CD4-positive, alpha-beta T cell treated with Interleukin-10 for 1 hour (primary cell): Measurements from ENCODE around the gene HELZ2.
A peak's percentile ranks its signal among the peaks of the same experiment; 100 is the strongest.
"Not testable (repeated sequence)": the region's sequence is repeated elsewhere in the genome, so short reads cannot be mapped to it uniquely, and the experiment has no call there.

Source experiments
- DNase-seq: peaks from one replicate; pipeline ENCODE4 v3.0.0-alpha.2; 2020

HELZ2 gene, protein sequence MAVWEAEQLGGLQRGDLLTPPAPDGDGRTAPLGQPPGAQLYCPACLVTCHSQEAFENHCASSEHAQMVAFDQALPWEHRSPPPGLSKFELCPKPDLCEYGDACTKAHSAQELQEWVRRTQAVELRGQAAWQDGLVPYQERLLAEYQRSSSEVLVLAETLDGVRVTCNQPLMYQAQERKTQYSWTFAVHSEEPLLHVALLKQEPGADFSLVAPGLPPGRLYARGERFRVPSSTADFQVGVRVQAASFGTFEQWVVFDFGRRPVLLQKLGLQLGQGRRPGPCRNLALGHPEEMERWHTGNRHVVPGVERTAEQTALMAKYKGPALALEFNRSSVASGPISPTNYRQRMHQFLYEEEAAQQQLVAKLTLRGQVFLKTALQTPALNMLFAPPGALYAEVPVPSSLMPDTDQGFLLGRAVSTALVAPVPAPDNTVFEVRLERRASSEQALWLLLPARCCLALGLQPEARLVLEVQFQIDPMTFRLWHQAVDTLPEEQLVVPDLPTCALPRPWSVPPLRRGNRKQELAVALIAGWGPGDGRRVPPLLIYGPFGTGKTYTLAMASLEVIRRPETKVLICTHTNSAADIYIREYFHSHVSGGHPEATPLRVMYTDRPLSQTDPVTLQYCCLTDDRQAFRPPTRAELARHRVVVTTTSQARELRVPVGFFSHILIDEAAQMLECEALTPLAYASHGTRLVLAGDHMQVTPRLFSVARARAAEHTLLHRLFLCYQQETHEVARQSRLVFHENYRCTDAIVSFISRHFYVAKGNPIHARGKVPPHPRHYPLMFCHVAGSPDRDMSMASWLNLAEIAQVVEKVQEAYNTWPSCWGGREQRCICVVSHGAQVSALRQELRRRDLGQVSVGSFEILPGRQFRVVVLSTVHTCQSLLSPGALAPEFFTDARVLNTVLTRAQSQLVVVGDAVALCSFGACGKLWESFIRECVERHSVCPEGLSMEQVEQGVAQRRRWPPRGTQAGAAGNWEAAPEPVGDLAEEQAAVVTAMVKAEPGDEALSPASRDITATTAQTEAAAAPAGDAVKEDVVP (N-terminal part only)

DNA sequence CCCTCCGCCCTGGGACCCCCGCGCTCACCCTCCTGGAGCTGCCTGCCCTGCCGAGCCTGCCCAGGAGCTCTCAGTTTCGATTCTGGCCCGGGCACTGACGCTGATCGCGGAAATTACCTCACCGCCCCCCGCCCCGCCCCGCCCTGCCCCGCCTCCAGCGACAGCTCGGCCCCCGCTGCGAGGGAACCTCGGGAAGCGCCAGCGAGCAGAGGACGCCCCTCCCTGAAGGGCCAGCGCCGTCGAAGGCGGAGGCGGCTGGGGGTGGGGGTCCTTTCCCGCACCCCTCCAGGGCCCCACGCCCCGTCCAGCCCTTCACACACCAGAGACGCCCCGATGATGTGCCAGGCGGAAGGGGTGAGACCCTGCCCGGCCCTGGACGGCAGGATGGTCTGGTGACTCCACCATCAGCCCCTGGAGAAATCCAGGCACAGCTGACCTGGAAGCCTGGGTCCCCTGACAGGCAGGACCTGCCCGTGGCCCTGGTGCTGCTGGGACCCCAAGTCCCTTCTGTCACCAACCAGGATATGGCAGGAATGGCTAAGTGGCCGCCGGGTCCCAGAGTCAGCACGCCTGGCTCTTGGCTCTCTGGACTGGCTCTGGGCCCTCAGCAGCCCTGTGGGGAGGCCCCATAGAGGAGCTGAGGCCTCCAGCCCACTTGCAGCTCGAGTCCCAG, at the start of gene HELZ2:
Gene HELZ2 (minus strand): TSS at position 84 of the 673 bp plus-strand sequence. CDS start 1,854 bp downstream, outside the sequence.
- DNase-seq: peak; percentile 85

DNA sequence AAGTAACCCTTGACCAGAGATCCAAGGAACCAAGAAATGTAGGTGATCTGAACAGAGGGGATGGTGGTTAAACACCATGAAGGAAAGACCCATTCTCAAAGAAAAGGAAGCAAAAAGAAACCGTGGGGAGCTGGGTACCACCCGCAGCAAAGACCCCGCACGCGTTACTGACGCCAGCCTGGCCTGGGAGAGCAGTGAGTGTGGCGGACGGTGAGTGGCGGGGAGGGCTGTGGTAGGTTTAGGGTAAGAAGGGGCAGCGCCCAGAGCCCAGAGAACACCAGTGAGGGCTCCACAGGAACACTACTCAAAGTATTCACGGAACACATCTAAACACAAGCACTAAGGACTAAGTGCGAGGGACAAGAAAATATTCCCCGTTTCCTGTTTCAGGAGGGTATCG, 48.7 kb upstream of the HELZ2 start:
- DNase-seq: no peak

DNA sequence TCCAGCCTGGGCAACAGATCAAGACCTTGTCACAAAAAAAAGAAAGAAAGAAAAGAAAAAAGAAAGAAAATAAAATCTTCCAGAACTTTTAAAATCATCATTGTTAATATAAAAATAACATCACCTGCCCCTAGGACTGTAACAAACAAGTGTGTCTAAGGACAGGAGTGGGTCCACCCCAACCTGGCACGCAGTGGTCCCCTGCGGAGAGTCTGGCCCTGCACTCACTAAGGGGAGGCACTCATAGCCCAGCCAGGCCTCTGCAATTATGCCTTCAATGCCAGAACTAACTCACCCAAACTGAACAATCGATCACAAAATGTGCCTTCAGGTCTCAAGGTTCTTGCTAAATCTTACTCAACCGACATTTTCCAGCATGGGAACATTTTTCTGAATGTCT, 48.1 kb upstream of the HELZ2 start:
- DNase-seq: no peak

DNA sequence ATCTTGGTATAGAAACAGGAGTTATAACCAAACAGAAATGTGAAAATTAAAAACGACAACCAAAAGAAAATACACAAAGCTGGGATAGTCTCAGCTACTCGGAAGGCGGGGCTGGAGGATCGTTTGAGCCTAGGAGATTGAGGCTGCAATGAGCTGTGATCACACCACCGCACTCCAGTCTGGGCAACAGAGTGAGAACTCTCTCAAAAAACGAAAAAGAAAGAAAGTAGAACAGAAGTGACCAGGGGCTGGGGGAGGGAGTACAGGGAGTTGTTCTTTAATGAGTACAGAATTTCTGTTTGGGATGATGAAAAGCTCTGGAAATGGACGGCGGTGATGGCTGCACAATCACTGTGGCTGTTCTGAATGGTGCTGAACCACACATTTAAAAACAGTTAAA, 47.0 kb upstream of the HELZ2 start:
- no peak for DNase-seq

DNA sequence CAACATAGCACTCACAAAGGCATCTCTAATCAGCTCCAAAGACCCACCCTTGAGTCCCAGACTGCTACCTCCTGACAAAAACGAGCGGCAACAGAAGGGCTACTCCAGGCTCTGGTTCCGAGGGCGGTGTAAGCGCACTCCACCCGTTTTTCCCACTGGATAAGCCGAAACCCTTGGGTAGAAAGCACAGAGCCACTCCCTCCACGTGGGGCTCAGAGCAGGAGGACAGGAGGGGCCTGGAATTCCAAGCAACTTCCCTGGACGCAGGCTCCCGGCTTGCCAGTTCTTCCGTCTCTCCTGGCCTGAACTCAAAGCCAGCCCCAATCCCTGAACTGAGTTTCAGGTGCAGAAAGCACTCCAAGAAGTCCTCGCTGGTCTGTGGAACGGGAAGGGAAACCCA, 45.5 kb upstream of the HELZ2 start:
- DNase-seq: no peak

DNA sequence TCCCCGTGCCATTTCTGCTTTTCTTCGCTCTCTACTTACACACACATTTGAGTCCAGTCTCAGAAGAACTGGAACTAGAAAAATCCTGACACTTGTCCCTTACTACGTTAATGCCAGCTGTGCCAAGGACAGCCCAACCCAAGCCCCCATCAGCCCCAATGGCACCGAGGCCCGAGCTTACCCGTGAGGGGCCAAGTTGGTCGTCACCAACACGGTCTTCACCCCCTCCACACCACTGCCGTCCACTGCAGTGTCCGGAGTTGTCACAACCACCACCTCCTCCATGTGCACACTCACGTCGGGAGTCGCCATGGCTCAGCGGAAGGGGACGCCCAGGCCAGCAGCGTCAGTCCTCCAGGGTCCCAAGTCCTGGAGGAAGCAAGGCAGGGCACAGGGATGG, 45.0 kb upstream of the HELZ2 start:
- DNase-seq: no peak

DNA sequence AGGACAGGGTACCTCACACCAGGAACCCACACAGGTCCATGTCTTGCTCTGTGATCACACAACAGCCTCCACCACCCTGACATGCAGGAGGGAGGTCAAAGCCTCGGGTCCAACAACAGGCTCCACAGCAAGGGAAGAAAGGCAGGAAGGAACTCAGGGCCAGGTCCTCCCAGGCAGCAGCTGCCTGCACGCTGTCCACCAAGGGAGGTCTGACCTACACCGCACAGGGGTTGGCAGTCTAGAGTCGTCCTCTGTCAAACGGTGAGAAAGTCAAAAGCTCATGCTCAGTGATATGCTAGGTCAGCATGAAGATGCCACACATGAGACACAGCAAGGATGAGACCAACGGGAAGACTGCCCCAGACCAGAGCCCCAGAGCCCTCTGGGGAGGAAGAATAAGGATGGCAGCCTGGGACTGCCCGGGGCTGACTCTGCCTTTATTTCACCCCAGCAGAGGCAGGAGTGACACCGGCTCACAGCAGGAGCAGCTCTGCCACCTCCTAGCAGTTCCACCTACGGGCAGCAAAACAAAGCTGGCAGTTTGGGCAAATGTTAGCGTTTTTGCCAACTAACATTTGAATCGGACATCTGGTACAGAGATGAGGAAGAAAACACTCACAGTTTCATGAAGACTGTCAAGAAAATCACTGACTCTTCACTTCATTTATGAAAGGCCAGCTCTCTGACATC, 44.4 kb upstream of the HELZ2 start:
- no peak for DNase-seq

DNA sequence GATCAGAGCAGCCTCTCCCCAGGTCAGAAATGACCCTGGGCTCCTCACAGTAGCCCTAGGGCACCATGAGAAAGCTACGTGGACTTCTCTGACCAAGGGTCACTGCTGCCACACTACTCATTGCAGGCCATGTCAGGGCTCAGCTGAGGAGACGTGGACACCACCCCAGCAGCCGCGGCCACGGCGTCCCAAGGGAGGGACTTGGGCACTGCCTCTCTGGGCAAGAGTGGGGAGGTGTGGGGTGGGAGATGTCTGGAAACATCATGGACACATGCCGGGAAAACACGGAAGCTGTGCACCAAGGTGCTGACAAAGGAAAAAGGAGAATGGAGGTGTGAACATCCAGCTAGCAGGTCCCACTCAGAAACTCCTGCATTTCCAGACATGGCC, 43.8 kb upstream of the HELZ2 start:
- DNase-seq: no peak

DNA sequence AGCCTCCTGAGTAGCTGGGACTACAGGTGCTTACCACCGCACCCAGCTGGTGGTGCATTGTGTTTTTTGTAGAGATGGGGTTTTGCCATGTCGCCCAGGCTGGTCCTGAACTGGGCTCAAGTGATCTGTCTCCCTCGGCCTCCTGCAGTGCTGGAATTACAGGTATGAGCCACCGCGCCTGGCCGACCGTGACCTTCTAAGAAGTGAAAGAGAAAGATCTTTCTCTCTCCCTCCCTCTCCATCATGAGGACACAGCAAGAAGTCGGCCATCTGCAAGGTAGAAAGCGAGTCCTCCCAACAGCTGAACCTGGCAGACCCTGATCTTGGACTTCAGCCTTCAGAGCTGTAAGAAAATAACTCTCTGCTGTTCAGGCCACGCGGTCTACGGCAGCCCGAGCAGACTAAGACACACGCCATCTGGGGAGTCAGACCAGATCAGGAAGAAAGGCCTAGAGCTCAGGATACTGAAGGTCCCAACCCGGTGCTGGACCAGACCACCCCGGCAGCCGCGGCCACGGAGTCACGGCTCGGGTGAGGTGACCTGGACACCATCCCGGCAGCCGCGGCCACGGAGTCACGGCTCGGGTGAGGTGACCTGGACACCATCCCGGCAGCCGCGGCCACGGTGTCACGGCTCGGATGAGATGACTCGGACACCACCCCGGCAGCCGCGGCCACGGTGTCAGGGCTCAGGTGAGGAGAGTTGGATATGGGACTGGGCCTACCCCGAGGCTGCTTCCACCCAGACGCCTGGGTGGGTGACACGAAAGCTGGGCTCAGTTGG, 43.2 kb upstream of the HELZ2 start:
- no peak for DNase-seq

DNA sequence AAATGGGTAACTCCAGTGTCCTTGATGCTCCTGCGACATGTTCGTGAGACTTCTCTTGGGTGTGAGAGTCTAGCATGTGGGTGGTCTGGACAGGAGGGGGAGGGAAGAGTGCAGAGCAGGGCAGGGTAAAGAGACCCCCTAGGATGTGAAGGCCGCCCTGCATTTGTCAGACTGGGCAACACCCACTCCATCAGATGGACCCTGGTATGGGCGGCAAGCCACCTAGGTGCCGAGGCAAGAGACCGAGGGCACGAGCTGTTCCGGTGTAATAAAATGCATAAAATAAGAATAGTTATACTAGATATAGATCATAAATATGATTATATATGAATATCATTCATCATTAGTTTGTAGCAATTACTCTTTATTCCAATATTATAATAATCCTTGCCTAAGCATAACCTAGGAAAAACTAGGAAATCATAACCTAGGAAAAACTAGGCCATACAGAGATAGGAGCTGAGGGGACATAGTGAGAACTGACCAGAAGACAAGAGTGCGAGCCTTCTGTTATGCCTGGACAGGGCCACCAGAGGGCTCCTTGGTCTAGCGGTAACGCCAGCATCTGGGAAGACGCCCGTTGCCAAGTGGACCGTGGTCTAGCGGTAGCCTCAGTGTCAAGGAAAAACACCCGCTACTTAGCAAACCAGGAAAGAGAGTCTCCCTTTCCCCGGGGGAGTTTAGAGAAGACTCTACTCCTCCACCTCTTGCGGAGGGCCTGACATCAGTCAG, 40.0 kb upstream of the HELZ2 start:
- not testable (repeated sequence) for DNase-seq

DNA sequence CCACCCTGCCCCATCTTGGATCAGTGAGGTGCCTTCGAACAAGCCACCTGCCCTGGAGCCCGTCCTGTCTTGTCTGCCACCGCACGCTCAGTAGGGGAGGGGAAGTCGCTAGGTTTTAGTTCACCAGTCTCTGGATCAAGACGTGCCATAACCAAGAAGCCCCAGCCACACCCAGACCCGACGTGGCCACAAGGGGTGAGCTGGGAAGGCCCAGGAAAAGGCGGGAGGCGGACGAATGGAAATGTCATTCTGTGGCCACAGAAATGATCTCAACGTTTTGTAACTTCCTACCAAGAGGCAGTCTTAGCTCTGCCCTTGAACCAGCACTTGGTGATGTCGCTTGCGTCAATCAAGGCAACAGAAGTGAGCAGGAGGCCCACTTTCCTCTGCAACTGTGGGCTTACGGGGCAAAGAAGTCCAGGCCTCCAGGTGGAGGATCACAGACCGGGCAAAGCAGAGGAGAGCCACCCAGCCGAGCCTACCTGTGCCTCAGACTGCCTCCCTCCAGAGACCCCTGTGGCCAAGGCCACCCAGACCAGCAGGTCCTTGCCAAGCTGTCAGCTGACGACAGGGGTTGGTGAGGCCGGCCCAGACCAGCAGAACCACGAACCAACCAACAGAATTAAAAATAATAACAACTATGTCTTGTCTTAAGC, 38.4 kb upstream of the HELZ2 start:
- no peak for DNase-seq

DNA sequence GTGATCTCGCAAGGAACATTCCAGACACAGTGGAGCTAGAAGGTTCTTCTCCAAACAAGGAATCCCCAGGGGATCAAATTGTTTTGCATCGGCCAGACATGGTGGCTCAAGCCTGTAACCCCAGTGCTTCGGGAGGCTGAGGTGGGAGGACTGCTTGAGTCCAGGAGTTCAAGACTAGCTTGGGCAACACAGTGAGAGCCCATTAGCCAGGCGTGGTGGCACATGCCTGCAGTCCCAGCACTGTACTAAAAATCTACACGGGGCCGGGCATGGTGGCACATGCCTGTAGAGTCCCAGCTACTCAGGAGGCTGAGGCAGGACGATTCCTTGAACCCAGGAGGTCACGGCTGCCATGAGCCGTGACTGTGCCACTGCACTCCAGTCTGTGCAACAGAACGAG, 37.6 kb upstream of the HELZ2 start:
- DNase-seq: no peak

DNA sequence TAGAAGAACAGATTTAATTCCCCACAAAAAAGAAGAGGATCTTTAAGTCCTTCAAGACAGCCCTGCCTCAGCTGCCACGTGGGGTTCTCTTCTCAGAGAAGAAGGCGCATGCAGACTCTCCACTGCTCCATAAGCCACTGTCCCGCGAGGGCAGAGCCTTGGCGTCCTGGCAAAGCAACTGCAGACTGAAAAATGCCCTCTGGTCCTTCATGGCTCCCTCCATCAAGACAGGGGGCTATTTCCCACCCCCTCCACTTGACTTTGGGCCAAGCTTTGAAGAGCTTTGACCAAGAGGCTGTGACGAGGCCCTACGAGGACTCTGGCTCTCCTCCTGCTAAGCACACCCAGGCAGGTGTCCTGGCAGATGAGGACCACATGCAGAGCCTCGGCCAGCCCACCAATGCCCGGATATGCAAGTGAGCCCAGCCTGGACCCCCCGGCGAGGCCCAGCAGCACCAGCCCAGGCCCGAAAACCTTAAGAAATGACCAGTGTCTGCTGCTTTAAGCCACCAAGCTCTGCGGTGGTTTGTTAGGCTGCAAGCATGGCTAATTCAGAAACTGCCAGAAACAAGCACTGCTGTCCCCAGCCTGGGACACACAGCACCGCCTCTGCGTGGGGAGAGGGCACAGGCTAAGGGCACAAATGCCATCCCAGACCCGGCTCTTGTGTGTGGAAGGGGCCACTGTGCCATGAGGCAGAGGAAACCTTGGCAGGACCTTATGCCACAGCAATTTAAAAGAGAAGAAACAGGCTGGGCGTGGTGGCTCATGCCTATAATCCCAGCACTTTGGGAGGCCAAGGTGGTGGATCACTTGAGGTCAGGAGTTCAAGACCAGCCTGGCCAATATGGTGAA, 36.8 kb upstream of the HELZ2 start:
- DNase-seq: no peak

DNA sequence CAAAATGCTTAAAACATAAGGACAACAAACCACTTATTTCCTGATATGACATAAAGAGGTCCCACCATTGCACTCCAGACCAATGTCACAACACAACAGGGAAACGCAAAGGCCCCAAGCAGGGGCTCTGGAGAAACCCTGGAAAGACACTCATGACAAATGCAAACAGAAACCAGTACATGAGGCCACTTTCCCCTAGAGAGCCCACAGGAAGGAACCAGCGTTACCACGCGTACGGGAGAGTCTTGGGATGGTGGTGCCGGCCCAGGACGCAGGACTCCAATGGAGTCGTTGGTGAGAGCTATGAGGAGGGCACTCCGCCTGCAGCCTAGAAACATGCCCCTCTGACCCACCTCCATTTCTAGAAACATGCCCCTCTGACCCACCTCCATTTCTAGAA, 32.6 kb upstream of the HELZ2 start:
- no peak for DNase-seq

DNA sequence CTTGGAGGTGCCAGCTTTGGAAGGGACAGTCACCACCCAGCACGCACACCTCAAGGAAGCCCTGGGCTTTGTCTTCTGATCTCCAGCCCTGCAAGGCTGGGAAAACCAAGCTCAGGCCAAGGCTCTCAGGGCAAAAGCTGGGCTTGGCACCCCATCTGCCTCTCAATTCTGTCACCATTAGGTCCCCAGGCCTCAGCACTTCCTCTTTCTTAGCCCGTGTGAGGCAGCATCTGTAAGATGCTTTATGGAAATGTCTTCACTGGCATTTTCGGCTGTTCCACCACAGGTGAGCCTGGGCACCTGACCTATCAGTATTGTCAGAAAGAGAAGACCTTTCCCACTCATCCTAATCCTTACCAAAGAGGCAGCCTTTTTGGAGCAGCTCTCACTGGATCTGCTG, 28.3 kb upstream of the HELZ2 start:
- DNase-seq: no peak

DNA sequence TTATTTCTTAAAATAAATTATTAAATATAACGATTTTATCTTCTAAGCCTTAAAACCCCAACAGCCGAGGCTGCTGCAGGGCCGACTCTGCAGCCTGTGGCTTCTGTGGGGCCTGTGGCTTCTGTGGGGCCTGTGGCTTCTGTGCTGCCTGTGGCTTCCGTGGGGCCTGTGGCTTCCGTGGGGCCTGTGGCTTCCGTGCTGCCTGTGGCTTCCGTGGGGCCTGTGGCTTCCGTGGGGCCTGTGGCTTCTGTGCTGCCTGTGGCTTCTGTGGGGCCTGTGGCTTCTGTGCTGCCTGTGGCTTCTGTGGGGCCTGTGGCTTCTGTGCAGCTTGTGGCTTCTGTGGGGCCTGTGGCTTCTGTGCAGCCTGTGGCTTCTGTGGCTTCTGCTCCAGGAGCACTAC, 27.6 kb upstream of the HELZ2 start:
- DNase-seq: peak; percentile 70

DNA sequence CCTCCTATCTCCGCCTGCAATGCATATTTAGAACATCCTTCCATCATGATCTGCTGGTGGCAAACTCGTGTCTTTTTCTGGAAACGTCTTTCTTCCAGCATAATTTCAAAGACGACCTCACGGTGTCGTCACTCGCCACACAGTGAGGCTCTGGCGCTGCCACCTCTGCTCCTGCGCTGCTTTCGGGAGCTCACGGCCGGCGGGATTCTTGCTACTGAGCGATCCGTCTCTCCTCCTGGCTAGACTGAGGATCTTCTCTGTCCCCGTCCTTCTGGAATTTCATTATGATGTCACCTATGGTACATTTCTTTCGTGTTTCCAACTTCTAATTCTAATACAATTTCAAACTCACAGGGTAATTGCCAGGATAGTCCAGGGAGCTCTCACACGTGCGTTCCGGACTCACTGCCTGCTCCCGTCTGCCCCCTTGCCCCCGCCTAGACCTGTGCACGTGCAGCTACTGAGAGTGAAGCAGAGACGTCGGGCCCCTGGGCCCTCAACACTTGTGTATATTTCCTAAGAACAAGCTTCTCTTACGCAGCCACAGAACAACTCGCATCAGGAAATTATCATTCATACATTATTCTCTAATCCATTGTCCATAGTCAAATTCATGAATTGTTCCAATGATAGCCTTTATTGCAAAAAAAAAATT, 25.5 kb upstream of the HELZ2 start:
- DNase-seq: no peak

DNA sequence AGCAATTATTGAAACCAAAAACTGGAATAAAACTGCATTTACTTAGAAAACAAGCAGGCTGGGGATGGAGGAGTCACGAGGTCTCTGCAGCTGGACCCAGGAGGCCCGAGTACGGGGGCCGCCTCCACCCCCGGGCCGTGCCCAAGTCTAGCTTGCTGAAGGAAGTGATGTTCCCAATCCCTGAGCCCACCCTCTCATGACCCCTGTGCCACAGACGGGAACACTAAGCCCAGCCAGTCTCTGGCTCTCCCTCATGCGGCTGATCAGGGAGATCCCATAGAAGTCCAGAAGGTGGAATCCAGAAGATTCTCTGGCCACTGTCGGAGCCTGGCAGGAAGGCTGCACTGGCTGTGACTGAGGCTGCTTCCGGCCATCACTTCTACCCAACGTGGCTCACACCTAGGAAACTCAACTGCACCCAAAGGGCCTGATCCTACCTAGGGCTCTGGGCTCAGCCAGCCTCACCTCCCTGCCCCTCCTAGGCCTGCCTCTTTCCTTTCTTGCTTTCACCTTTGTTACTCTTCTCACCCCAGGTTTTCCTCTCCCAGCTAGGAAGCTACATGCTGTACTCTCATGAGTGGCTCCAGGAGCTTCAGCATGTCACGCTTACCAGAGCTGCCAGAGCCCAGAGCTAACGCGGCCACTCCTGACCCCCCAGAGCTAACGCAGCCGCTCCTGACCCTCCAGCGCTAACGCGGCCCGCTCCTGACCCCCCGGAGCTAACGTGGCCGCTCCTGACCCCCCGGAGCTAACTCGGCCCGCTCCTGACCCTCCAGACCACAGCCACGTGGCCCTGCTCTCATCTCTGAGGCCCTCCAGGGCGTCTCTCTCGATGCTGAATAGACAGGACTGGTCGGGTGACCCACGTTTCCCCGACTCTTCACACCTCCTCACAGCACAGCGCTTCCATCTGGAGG, 24.7 kb upstream of the HELZ2 start:
- no peak for DNase-seq
